Loucy (cell line): ENCODE data around the gene CFAP54.

Source experiments
- EZH2phosphoT487 ChIP-seq: fragments of 200-600 bp; IDR thresholded peaks from 2 replicates; pipeline ENCODE4 v1.6.1; 2018; ENCODE audit warnings: antibody characterized with exemption, mild to moderate bottlenecking, moderate library complexity, borderline replicate concordance
- TF ChIP-seq, protein P1 (sequence below): fragments of 200-600 bp; sonication (generic); conservative IDR thresholded peaks from 2 replicates; pipeline ENCODE4 v1.5.1; 2014; ENCODE audit warnings: mild to moderate bottlenecking, antibody characterized with exemption, low read length

DNA sequence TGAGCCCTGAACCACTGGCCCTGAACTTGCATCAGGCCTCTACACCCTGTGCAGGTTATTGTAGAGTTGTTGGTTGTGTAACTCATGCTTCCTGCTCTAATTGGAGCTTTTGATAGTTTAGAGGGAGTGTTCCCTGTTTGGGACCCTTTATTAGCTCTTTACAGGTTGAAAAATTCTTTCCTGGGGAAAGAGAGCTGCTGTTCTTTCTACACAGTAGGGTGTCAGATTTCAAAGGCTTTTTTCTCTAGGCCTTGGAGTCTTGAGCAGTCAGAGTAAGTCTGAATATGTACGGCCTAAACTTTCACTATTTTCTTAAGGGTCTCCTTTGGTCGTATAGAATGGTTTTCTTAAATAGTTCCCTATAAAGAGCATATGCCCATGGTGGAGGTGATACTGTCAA is 356.9 kb downstream of the CFAP54 start:
- TF ChIP-seq, protein P1, sequence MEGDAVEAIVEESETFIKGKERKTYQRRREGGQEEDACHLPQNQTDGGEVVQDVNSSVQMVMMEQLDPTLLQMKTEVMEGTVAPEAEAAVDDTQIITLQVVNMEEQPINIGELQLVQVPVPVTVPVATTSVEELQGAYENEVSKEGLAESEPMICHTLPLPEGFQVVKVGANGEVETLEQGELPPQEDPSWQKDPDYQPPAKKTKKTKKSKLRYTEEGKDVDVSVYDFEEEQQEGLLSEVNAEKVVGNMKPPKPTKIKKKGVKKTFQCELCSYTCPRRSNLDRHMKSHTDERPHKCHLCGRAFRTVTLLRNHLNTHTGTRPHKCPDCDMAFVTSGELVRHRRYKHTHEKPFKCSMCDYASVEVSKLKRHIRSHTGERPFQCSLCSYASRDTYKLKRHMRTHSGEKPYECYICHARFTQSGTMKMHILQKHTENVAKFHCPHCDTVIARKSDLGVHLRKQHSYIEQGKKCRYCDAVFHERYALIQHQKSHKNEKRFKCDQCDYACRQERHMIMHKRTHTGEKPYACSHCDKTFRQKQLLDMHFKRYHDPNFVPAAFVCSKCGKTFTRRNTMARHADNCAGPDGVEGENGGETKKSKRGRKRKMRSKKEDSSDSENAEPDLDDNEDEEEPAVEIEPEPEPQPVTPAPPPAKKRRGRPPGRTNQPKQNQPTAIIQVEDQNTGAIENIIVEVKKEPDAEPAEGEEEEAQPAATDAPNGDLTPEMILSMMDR = no peak
- TF ChIP-seq EZH2phosphoT487 = no peak
